Nephron progenitor cell (in vitro differentiated cells): ENCODE measurements around the gene SETD7.

Experiments used
- DNase-seq: peaks from one replicate; pipeline ENCODE4 v3.0.0; 2021
- H3K27ac Mint-ChIP-seq: 2 replicates; pipeline ENCODE4 v1.8.0; 2021; ENCODE audit warnings: mild to moderate bottlenecking, moderate library complexity, mixed read lengths
- H3K27me3 Mint-ChIP-seq: 2 replicates; pipeline ENCODE4 v1.8.0; 2021; ENCODE audit warnings: mild to moderate bottlenecking, low read depth, mixed read lengths; ENCODE audit not compliant: poor library complexity
- H3K36me3 Mint-ChIP-seq: 2 replicates; pipeline ENCODE4 v1.8.0; 2021; ENCODE audit warnings: low read depth, mixed read lengths
- H3K4me1 Mint-ChIP-seq: 2 replicates; pipeline ENCODE4 v1.8.0; 2021; ENCODE audit warnings: mixed read lengths
- H3K4me3 Mint-ChIP-seq: 2 replicates; pipeline ENCODE4 v1.8.0; 2021; ENCODE audit warnings: mild to moderate bottlenecking, moderate library complexity, mixed read lengths
- H3K9me3 Mint-ChIP-seq: 2 replicates; pipeline ENCODE4 v1.8.0; 2021; ENCODE audit warnings: mild to moderate bottlenecking, moderate library complexity, mixed read lengths
- TF ChIP-seq, protein P1 (sequence below): fragments of 200-600 bp; sonication (generic); IDR thresholded peaks from 2 replicates; pipeline ENCODE4 v1.5.0; 2021; ENCODE audit warnings: antibody characterized with exemption

The SETD7 gene

DNA sequence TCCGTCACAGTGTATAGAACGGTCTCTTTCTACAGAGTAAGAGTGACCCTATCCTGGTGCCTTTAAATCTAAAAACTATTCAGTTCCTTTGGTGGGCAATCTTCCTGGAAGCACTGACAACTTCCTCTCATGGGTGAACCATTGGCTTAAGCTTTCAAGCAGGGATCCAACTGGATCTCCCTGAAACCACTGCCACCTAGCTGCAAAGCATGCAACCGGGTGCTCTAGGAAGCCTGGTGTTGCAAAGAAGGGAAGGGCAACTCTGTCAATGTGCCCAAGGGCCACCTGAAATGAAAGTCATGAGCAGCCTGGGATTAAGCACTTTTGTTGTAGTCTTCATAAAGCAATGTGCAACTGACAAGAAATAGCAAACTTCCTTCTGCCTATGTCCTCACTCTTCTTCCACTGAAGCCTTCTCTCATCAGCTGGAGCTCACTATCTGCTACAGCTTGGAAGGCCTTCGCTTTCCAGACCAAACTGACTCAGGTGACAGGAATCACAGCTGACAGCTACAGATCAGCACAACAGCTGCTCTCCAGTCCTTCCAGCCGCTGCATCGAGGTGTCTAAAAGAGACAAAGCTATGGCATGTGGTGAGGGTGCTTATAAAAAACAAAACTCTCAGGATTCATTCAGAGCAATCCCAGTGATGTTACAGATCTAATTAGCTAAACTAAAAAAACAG is 46.1 kb downstream of the SETD7 start:
- no peaks in the 10 kb centered on the region for H3K9me3 Mint-ChIP-seq
- no peak overlapping the region for H3K27ac Mint-ChIP-seq
- peaks cover 77% of the 10 kb centered on the region for H3K36me3 Mint-ChIP-seq
- no peak overlapping the region for H3K4me3 Mint-ChIP-seq
- peaks cover 3% of the 10 kb centered on the region for H3K27me3 Mint-ChIP-seq
- H3K4me1 Mint-ChIP-seq: peaks cover 8% of the 10 kb centered on the region
- no peak for DNase-seq
- TF ChIP-seq, protein P1, sequence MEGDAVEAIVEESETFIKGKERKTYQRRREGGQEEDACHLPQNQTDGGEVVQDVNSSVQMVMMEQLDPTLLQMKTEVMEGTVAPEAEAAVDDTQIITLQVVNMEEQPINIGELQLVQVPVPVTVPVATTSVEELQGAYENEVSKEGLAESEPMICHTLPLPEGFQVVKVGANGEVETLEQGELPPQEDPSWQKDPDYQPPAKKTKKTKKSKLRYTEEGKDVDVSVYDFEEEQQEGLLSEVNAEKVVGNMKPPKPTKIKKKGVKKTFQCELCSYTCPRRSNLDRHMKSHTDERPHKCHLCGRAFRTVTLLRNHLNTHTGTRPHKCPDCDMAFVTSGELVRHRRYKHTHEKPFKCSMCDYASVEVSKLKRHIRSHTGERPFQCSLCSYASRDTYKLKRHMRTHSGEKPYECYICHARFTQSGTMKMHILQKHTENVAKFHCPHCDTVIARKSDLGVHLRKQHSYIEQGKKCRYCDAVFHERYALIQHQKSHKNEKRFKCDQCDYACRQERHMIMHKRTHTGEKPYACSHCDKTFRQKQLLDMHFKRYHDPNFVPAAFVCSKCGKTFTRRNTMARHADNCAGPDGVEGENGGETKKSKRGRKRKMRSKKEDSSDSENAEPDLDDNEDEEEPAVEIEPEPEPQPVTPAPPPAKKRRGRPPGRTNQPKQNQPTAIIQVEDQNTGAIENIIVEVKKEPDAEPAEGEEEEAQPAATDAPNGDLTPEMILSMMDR: no peak

DNA sequence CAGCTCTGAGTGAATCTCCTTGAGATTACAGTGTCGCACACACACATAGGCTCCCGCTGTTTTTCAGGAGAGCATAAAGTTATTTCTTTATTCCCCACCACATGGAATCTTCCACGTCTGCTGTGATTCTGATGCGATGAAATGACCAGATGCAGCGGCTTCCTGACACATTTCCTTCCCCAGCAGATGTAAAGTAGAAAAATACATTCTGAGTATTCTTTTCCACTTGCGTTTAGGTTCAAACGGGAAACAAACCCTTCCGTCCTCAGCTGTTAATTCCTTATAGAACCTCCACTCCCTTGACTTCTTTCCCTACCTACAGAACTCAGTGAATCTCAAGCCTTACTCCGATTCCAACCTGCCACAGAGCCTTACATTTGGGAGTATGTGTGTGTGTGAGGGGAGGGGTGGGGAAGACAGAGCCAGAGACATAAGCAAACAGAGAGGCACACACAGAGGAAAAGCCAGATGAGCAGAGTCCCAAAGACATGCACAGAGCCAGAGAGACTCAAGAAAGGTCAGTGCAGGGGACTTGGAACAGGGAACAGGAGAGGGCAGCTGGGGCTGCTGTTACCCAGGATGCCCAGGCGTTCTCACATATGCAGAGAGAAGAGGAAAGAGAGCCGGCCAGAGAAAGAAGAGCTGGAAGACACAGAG is 47.3 kb downstream of the SETD7 start:
- TF ChIP-seq, protein P1: no peak
- Mint-ChIP-seq H3K27ac (peak overlapping the region; percentile 50), H3K9me3 (peaks cover 2% of the 10 kb centered on the region), H3K4me3 (no peak overlapping the region), H3K4me1 (peaks cover 8% of the 10 kb centered on the region), H3K27me3 (no peaks in the 10 kb centered on the region), H3K36me3 (peaks cover 77% of the 10 kb centered on the region)
- no peak for DNase-seq

DNA sequence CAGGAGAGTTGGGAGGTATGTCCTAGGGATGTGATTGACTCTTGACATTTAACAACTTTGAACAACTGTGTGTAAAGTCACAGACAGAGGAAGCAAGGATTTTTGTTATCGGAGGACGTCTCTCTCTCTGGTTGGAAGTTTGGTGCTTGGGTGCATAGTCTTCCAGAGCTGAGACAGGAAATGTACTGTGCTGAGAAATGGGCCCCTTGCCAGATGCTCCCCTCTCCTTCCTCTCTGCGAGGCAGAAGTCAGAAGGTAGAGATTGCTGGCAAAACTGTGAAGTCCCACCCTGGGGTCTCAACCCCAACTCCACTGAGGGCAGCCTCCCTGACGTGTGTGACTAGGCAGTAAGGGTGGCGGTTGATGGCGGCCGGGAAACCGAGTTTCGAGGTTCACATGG is 49.2 kb downstream of the SETD7 start:
- no peak overlapping the region for H3K27ac Mint-ChIP-seq
- H3K4me1 Mint-ChIP-seq: peaks cover 15% of the 10 kb centered on the region
- peaks cover 3% of the 10 kb centered on the region for H3K9me3 Mint-ChIP-seq
- no peak for DNase-seq
- H3K4me3 Mint-ChIP-seq: no peak overlapping the region
- H3K36me3 Mint-ChIP-seq: peaks cover 72% of the 10 kb centered on the region
- TF ChIP-seq, protein P1: no peak
- H3K27me3 Mint-ChIP-seq: no peaks in the 10 kb centered on the region

DNA sequence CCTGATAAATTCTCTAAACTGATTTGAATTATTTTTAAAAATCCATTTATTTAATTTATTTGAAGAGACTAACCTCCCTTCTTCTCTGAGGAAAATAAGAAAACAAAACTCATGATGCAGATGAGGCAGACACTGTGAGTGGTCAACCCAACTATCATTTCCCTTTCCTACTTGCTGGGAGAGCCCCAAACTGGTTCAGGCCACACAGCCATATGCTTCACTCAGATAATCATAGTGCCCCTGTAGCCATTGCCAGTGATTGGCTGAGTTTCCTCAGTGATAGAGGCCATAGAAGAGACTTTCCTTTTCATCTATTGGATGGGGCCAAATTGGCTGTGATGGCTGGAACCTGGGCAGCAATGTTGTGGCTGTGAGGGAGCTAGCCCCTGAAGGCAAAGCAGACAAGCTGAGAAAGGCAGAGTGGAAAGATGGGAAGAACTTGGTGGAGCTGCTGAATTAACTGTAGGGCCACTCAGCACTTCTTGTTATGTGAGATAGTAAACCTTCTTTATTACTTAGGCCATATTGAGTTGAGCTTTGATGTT is 52.3 kb downstream of the SETD7 start:
- Mint-ChIP-seq H3K9me3 (peaks cover 3% of the 10 kb centered on the region), H3K4me1 (peaks cover 42% of the 10 kb centered on the region), H3K36me3 (peaks cover 49% of the 10 kb centered on the region), H3K27ac (no peak overlapping the region), H3K27me3 (no peaks in the 10 kb centered on the region), H3K4me3 (no peak overlapping the region)
- TF ChIP-seq, protein P1: no peak
- DNase-seq: no peak

DNA sequence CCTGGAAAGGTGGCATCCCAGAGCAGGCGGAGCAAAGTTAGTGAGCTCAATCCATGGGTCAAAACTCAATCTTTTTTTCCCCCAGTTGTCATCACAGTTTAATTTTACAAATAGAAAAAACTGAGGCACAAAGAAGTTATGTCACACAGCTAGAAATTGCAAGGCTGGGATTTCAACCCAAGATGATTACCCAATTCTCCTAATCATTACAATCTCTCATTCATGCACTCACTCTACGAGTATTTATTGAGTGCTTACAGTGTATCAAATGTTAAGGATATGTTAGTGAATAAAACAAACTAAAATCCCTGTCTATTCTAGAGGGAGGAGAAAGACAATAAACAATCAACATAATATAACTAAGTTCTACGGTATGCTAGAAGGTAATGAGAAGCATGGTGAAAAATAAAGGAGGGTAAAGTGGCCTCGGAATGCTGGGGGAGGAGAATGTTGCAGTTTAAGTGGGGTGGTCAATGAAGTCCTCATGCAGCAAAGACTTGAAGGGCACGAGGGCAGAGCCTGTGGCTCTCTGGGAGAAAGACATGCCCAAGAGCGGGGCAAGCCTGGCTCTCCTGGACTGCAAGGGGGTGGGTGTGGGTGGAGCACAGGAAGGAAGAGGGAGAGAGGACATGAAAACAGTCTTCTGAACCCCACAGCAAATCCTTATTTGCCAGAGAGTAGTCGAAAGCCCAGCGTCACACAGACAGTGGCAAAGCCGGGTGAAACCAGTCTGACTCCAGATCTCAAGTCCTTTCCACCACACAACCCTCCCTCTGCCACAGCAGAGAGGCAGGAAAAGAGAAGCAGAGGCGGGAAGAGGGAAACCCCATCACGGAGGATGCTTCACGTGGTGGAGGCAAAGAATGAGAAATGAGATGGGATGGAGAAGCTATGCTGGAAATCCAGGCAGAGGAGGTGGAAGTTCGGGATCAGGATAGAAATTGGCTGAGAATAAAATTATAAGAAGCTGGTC is 53.8 kb downstream of the SETD7 start:
- no peak overlapping the region for H3K4me3 Mint-ChIP-seq
- peaks cover 52% of the 10 kb centered on the region for H3K4me1 Mint-ChIP-seq
- TF ChIP-seq, protein P1: no peak
- peaks cover 41% of the 10 kb centered on the region for H3K36me3 Mint-ChIP-seq
- H3K9me3 Mint-ChIP-seq: peaks cover 3% of the 10 kb centered on the region
- DNase-seq: no peak
- peak overlapping the region; percentile 62 for H3K27ac Mint-ChIP-seq
- no peaks in the 10 kb centered on the region for H3K27me3 Mint-ChIP-seq
